T-helper 1 cell treated with Interleukin-12 subunit alpha and Interleukin-12 subunit beta and Interleukin-4 antibody, amounts not matched to agents 30 ng/mL and 1 ng/mL, for 36 hours (primary cell): ENCODE results near the gene RAB22A. TPM values are rescaled to one million over a fixed set of nuclear protein-coding genes. Genes with fewer than 3 reads are reported as not detected.

ENCODE experiments used
- intact Hi-C: fragments of 100-400 bp; cut with micrococcal nuclease; formaldehyde crosslinking; loops from one replicate; pipeline ENCODE4 v1.15.1; 2024
- total RNA-seq: library from RNA; stranded (reverse); gene quantifications from 2 replicates; pipeline ENCODE4 v1.2.3, GENCODE V29; 2022

Gene RAB22A
- 18.2 and 19.9 TPM in 2 replicates for total RNA-seq

DNA sequence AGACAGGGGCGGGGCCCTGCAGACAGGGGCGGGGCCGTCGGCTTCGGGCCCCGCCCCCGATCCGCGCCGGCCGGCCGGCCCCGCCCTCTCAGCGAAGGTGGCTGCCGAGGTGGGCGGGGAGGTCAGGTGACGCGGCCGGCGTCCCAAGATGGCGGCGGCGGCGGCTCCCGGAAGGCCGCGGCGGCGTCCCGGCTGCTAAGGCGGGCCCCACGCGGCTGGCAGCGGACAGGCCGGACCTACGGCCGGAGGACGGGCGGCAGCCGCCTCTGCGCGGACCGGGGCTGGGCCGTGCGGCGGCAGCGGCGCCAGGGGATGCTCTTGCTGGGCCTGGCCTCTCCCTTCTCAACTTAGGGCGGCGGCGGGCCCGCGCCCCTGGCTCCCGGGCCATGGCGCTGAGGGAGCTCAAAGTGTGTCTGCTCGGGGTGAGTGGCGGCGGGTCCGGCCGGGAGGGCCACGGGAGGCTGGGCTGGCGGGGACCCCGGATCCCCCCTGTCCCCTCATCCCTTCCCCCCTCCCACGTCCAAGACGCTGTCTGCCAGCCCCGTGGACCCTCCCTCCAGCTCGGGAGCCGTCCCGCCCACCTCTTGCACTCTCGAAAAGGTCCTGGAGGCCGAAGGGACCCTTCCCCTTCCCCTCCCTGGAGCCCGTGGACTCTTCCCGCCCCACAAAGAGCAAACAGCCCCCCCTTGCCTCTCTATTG is at the start of gene RAB22A:
RAB22A (plus strand) TSS at position 125 of the 700 bp plus-strand sequence; CDS start at position 387, 262 bp downstream.
- intact Hi-C loops = loop anchor here (1.0 to 10.0 kb wide), 14 partner anchors 37 to 1917 kb away; partner anchors contain the start of genes AURKA, CSTF1, CTSZ and RAE1

DNA sequence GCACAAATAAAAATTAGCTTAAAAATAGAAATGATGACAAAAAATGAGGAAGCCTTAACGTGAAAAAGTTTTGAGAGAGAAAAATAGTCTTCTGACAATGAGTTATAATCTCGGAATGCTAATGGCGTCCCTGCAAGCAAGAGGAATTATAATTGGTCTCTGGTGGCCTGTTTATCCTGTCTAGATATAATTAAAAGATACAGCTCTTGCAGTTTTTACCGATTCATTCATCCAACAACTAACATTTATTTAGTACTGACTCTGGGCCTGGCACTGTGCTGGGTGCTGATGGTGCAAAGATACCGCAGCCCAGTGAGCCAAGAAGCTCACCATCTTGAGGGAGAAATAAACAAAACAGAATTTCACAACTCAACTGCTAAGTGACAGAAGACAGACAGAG is 49.5 kb upstream of the RAB22A start:
- intact Hi-C loops = no loop called here

GRCh38 chr20:58261660-58262059 is 47.9 kb upstream of the RAB22A start:
- intact Hi-C loops = no loop called here

- intact Hi-C loops = no loop called here
These were observed 45.2 kb upstream of the RAB22A start for GRCh38 chr20:58264271-58264670.

- intact Hi-C loops = no loop called here
These were observed 41.9 kb upstream of the RAB22A start for GRCh38 chr20:58267389-58268215.

- intact Hi-C loops = no loop called here
These were observed 41.1 kb upstream of the RAB22A start for GRCh38 chr20:58268421-58268821.

GRCh38 chr20:58268936-58269619 is 40.4 kb upstream of the RAB22A start:
- intact Hi-C loops = no loop called here

DNA sequence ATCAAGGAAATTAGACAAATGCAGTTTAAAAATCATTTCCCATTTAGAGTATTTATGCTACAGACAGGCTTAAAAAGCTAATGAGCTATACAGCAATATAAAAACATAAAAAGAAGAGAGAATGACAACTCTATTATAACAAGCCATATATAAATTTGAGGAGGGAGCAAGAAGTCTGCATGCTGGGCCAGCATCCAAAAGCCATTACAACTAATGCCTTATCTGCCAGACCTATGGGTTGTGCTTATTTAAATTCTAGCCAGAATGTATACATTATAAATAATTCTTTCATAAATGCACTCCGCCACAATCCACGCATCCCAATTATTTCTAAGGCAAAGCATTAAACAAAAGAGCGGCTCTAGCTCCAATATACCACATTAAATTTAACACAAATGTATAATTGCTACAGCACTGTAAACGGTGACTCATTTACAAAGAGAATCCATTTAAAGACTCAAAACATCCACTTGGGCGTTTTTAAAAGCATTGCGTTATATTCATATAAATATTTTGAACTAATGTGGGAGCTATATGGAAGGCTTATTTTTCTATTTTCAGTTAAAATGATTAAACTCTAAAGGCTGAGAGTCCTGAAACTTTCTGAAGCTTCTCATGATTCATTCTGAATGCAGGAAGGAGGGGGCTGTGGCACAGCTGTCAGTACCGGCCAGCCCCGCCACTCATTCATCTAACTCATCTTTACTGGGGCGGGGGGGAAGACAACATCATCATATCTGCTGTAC is 37.7 kb upstream of the RAB22A start:
- intact Hi-C loops = loop anchor here (5.0 kb wide), 1 partner anchor 36 kb away; the partner anchor contains the start of gene RAB22A

- intact Hi-C loops = loop anchor here (5.0 kb wide), 1 partner anchor 33 kb away; the partner anchor contains the start of gene RAB22A
These were observed 35.1 kb upstream of the RAB22A start for GRCh38 chr20:58274384-58274783.

DNA sequence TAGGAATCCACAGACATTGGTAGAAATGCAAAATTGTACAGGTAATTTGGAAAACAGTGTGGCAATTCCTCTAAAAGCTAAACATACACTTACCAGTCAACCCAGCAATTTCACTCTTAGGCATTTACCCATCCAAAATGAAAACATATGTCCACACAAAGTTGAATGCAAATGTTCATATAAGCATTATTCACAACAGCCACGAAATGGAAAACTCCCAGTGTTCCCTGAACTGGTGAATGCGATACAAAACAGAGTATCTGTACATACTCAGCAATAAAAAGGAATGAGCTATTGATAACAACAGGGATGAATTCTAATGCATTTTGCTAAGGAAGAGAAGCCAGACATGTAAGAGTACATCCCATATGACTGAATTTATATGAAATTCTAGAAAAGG is 32.4 kb upstream of the RAB22A start:
- intact Hi-C loops = no loop called here

DNA sequence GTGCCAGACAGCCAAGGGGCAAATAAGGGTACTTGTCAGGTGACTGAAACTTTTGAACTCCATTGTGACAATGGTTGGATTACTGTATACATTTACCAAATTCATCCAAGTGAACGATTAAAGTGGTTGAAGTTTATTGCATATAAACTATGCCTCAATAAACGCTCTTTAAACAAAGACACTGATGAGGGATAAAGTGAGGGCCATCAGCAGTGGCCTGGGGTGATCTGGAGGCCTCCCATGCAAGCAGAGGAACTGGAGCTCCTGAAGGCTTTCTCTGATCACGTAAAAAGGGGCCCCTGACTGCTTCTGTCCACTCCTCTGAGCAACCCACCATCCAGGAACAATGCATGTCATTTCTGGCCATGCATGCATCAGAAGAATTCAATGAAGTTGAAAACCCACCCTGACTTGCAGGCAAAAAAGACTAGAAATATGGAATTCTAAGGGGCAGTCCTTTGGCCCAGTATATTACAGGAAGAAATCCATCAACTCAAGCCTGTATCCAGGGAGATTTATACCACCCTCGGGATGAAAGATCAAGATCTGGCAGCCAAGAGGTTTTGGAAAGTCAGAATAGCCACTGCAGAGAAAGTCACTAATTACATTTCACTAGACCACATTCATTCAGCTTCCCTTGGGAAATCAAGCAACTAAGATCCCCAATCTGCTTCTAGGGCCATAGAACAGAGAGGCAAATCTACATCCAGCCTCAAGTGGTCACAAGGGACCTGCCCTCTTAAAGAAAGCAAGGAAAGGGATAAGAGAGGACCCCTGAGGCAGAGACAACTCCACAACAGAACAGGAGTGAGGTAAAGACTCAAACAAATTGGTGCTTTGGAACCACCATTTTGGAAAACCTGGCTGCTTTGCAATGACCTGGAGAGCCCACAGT is 31.7 kb upstream of the RAB22A start:
- intact Hi-C loops = no loop called here

- intact Hi-C loops = no loop called here
These were observed 22.8 kb upstream of the RAB22A start for GRCh38 chr20:58286729-58287128.

- intact Hi-C loops = no loop called here
These were observed 21.9 kb upstream of the RAB22A start for GRCh38 chr20:58287638-58288037.

GRCh38 chr20:58289143-58289542 is 20.4 kb upstream of the RAB22A start:
- intact Hi-C loops = no loop called here

GRCh38 chr20:58293453-58293852 is 16.1 kb upstream of the RAB22A start:
- intact Hi-C loops = no loop called here

- intact Hi-C loops = no loop called here
These were observed 14.7 kb upstream of the RAB22A start for GRCh38 chr20:58294497-58295455.

DNA sequence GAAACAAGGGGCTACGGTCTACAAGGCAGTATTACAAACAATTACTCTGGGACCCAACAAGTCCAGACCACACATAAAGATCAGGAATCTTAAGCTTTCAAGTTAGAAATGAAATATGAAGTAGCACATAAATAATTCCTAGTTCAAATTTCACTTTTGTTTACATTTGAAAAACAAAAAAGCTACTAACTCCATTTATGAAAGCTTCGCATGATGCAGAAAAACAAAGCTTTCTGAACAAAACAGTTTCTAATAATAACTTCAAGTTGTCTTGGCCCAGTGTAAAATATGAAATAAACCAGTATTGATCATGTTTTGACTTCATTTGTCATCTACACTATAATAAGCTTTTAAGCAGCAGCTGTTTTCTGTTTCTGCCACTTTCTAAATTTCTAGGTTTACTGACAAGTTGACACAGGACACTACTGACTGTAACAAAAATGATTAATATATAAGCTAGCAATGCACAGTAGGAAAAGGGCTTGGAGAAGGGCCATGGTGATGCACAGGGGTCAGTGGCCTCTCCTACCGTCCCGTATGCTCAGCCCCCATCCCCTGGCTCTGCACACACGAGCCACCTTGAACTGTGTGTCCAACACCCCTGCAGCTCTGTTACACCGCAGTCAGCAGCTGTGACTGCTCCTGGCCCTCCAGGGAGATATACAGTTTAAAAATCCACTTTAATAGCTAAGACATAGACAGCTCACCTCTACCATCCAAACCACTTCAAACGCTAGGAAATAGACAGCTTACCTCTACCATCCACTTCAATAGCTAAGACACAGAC is 13.3 kb upstream of the RAB22A start:
- intact Hi-C loops = no loop called here

GRCh38 chr20:58297394-58297793 is 12.1 kb upstream of the RAB22A start:
- intact Hi-C loops = no loop called here
